Measurements from ENCODE around the gene CASZ1. TPM values are rescaled to one million over a fixed set of nuclear protein-coding genes. Genes with fewer than 3 reads are reported as not detected.

CASZ1 gene
- total and polyA plus RNA-seq, 12 donors, result 2.5 to 35.2 (median 7.0) TPM

DNA sequence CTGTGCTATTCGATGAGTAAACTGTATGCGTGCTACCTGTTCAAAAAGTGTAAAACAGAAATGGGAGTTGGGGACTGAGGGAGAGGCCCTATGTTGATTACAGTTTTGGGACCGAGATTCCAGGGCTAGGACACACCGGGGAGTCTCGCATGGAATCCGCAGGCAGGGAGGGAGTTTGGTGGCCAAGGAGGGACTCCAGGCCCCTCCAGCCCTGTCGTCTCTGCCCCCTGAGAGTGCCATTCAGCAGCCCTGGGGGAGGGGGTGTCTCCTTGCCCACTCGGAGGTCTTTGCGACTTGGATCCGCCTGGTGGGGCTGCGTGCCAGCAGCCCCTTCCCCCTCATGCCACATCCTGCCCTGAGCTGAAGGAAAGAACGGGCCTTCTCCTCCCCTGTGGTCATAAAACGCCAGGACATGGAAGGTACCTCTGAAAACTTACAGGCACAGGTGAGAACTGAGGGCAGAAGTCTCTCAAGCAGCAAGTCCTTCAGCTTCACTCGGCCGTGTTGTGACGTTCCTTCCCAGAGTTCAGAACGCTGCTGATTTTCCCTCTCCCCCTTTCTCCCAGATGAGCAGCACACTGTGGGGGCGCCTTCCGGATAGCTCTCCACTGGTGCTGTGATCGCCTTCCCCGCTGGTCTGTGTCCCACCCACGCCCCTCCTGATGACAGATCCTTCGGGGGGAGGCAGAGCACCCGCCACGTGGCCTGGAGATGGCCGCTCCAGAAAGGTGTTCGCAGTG lies 180.3 kb downstream of the CASZ1 start:
- Histone ChIP-seq H3K9me3 (replicated peaks in 1 of 3) (no peaks in the 10 kb centered on the region), H3K27me3 (no peaks in the 10 kb centered on the region), H3K4me1 (replicated peaks in 1 of 2) (no peaks in the 10 kb centered on the region), H3K4me3 (no peak overlapping the region), H3K27ac (no peak overlapping the region), H3K36me3 (replicated peaks in 1 of 2) (no peaks in the 10 kb centered on the region)
- intact Hi-C loops (cut with DNase I), result no loop called here
- 91 to 96% (median 94%) methylated on average over 23 to 27 of the region's 27 CpGs for WGBS, 4 donors
- DNase-seq, result no peak
- no peak for TF ChIP-seq POLR2A (IDR thresholded peaks at IDR 0.05)
- TF ChIP-seq, protein P1, sequence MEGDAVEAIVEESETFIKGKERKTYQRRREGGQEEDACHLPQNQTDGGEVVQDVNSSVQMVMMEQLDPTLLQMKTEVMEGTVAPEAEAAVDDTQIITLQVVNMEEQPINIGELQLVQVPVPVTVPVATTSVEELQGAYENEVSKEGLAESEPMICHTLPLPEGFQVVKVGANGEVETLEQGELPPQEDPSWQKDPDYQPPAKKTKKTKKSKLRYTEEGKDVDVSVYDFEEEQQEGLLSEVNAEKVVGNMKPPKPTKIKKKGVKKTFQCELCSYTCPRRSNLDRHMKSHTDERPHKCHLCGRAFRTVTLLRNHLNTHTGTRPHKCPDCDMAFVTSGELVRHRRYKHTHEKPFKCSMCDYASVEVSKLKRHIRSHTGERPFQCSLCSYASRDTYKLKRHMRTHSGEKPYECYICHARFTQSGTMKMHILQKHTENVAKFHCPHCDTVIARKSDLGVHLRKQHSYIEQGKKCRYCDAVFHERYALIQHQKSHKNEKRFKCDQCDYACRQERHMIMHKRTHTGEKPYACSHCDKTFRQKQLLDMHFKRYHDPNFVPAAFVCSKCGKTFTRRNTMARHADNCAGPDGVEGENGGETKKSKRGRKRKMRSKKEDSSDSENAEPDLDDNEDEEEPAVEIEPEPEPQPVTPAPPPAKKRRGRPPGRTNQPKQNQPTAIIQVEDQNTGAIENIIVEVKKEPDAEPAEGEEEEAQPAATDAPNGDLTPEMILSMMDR (IDR thresholded peaks at IDR 0.05), result no peak

DNA sequence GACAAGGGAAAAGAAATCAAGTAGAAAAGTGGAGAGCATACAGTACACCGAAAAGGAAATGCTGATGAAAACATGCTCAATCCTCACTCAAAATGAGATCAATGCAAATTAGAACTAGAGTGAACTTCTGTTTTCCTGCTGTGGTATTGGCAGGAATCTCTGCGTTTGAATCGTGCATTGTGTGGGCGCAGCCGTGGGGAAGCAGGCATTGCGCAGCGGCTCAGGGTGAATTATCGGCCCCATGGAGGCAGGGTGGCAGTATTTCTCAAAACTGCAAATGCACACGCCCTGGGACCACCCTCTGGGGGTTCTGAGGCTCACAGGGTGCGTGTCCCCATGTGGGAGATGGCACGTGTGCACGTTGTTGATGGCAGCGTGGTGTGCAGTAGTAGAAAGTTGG lies 181.1 kb downstream of the CASZ1 start:
- Histone ChIP-seq H3K27me3 (no peaks in the 10 kb centered on the region), H3K4me3 (no peak overlapping the region), H3K4me1 (replicated peaks in 1 of 2) (peaks cover 0 to 5% of the 10 kb centered on the region in 2 donors), H3K36me3 (replicated peaks in 1 of 2) (no peaks in the 10 kb centered on the region), H3K9me3 (replicated peaks in 1 of 3) (no peaks in the 10 kb centered on the region), H3K27ac (no peak overlapping the region)
- no peak for DNase-seq
- no peak for TF ChIP-seq POLR2A (IDR thresholded peaks at IDR 0.05)
- TF ChIP-seq, protein P1 (IDR thresholded peaks at IDR 0.05), result no peak
- intact Hi-C loops (cut with DNase I), result no loop called here
- 85 to 97% (median 93%) methylated on average over 13 of the region's 13 CpGs for WGBS, 4 donors

DNA sequence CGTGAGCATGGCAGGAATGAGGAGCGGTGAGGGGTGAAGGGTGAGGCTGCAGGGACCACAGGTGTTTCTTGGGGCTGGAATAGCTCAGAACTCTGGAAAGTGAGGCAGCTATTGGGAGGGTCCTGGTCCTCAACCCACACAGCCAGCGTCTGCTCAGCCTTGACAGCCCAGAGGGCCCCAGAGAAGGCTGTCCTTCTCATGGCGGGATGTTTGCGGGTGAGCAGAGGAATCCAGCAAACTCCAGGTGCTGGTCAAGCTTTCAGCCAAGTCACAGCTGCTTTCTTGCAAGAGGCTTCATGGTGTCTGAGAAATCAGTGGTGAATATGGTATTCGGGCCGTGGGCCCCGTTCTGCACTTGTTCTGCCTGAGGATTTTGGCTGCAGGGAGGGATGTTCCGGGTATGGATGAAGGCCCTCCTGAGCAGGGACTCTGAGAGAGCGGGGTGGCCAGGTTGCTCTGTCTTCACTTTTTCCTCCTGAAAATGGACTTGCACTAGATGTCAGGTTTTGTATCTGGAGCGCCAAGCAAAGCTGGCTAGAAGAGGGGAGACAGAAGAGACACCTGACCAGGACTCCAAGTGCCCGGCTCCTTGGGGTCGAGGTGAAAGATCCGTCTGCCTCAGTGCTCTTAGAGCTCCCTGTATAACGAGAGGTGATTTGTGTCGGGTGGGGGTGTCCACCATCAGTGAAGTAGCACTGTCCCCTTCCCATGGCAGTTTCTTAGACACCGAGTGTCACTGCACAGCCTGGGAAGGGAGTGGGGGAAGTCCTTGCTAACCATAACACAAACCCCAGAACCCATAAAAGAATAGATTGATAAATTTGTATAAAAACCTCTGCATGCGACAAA lies 181.8 kb downstream of the CASZ1 start:
- no peak for DNase-seq
- Histone ChIP-seq H3K36me3 (replicated peaks in 1 of 2) (no peaks in the 10 kb centered on the region), H3K27me3 (no peaks in the 10 kb centered on the region), H3K27ac (no peak overlapping the region), H3K4me1 (replicated peaks in 1 of 2) (peaks cover 0 to 5% of the 10 kb centered on the region in 2 donors), H3K9me3 (replicated peaks in 1 of 3) (no peaks in the 10 kb centered on the region), H3K4me3 (no peak overlapping the region)
- TF ChIP-seq, protein P1 (IDR thresholded peaks at IDR 0.05), result no peak
- TF ChIP-seq POLR2A (IDR thresholded peaks at IDR 0.05), result no peak
- intact Hi-C loops (cut with DNase I), result no loop called here
- WGBS, 4 donors, result 91 to 95% (median 94%) methylated on average over 18 of the region's 18 CpGs

DNA sequence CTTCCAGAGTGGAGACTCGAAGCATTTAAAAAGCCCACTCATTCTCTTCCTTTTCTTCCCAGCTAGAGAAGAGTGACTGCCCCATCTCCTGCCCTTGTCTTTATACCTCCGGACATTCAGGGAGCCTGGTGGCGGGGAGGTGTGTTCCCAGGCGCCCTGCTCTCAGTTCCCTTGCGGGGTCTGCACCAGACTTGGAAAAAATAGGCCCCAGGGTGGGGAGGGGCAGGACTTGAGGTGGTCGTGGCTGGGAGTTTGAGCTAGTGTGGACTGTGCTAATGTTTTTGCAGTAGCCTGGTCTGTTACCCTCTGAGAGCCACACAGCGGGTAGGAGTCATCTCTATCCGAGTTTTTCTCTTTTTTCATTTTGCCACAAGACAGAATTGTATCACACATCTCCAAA lies 182.6 kb downstream of the CASZ1 start:
- no peak for TF ChIP-seq POLR2A (IDR thresholded peaks at IDR 0.05)
- TF ChIP-seq, protein P1 (IDR thresholded peaks at IDR 0.05), result no peak
- no peak overlapping the region for H3K4me3 ChIP-seq
- intact Hi-C loops (cut with DNase I), result no loop called here
- no peaks in the 10 kb centered on the region for H3K36me3 ChIP-seq (replicated peaks in 1 of 2)
- no peaks in the 10 kb centered on the region for H3K9me3 ChIP-seq (replicated peaks in 1 of 3)
- H3K27ac ChIP-seq, result no peak overlapping the region
- DNase-seq, result no peak
- H3K4me1 ChIP-seq (replicated peaks in 1 of 2), result peaks cover 0 to 5% of the 10 kb centered on the region in 2 donors
- H3K27me3 ChIP-seq, result no peaks in the 10 kb centered on the region
- 92 to 96% (median 95%) methylated on average over 8 of the region's 8 CpGs for WGBS, 4 donors

Measured in adrenal gland (tissue), 12 donors.